ENCODE results near the gene TESK1.
A peak's percentile ranks its signal among the peaks of the same experiment; 100 is the strongest.

DNA sequence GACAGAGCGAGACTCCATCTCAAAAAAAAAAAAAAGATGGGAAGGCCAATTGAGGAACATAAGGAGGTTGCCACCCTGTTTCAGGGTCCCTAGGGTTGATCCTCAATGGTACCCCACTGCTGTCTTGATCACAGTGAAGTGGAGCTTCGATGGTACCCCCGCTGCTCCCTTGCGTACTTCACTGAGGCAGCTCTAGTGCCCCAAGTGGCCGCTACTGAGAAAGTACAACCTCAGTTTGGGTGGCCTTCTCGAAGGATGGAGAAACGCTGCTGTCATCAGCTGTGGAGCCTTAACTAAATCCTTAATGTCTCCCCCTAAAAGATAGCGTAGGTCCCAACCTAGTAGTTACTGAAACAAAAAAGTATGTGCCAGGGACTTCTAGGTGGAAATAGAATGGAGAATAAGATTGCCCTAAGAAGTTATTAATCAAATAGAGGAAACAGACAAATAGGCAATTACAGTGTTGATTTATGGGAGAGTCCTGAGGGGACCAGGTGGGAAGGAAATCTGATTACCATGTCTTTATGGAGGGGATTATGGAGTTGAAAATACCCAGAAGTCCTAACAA lies 6.3 kb downstream of the TESK1 start:
- TF ChIP-seq CTCF (IDR thresholded peaks at IDR 0.05) (peak in 2 of 3 experiments; percentile 22 to 46), POLR2A (IDR thresholded peaks at IDR 0.05) (no peak), POLR2AphosphoS5 (IDR thresholded peaks at IDR 0.05; ENCODE audit: insufficient read depth in 1 of 2, low read depth in 1 of 2) (no peak)
